ENCODE results near the gene MPP2.

GRCh38 chr17:43840814-43841213 is 66.5 kb downstream of the MPP2 start:
- TF ChIP-seq POLR2AphosphoS5 (IDR thresholded peaks at IDR 0.05; ENCODE audit: low read depth, low read length) (no peak), PAX5 (IDR thresholded peaks at IDR 0.05; ENCODE audit: insufficient read depth, low read length, severe bottlenecking) (no peak)

Data from GM12891 (cell line).